H9 (cell line): ENCODE results near the gene NLRX1. TPM values are rescaled to one million over a fixed set of nuclear protein-coding genes. Genes with fewer than 3 reads are reported as not detected.

Experiments used
- DNase-seq: peaks from one replicate; pipeline ENCODE4 v3.0.0-alpha.2; 2017
- H2AFZ ChIP-seq: one replicate; pipeline ENCODE4 v1.6.1; 2013; ENCODE audit warnings: mild to moderate bottlenecking, low read length, control low read depth, moderate library complexity
- H2AK5ac ChIP-seq: 2 replicates; pipeline ENCODE4 v1.6.1; 2013; ENCODE audit warnings: low read length, control low read depth, mixed read lengths; ENCODE audit not compliant: insufficient read length
- H2BK120ac ChIP-seq: one replicate; pipeline ENCODE4 v1.6.1; 2013; ENCODE audit warnings: low read depth, mild to moderate bottlenecking, low read length, control low read depth, inconsistent platforms; ENCODE audit not compliant: poor library complexity, severe bottlenecking
- H2BK12ac ChIP-seq: 2 replicates; pipeline ENCODE4 v1.6.1; 2013; ENCODE audit warnings: low read length, control low read depth, mixed read lengths, low read depth; ENCODE audit not compliant: insufficient read length
- H2BK15ac ChIP-seq: 2 replicates; pipeline ENCODE4 v1.6.1; 2013; ENCODE audit warnings: low read depth, low read length, control low read depth
- H2BK20ac ChIP-seq: one replicate; pipeline ENCODE4 v1.6.1; 2013; ENCODE audit warnings: low read depth, mild to moderate bottlenecking, low read length, control low read depth, inconsistent platforms; ENCODE audit not compliant: poor library complexity, severe bottlenecking
- H2BK5ac ChIP-seq: 2 replicates; pipeline ENCODE4 v1.6.1; 2013; ENCODE audit warnings: low read length, control low read depth, mixed read lengths; ENCODE audit not compliant: insufficient read length
- H3K14ac ChIP-seq: 2 replicates; pipeline ENCODE4 v1.6.1; 2013; ENCODE audit warnings: low read length, control low read depth; ENCODE audit not compliant: insufficient read depth
- H3K18ac ChIP-seq: 2 replicates; pipeline ENCODE4 v1.6.1; 2013; ENCODE audit warnings: low read depth, mild to moderate bottlenecking, mixed read lengths, low read length, control low read depth; ENCODE audit not compliant: insufficient read length
- H3K23ac ChIP-seq: 2 replicates; pipeline ENCODE4 v1.6.1; 2013; ENCODE audit warnings: low read length, control low read depth, mixed read lengths, low read depth; ENCODE audit not compliant: insufficient read length
- H3K23me2 ChIP-seq: 2 replicates; pipeline ENCODE4 v1.6.1; 2013; ENCODE audit warnings: low read depth, mild to moderate bottlenecking, mixed read lengths, low read length, control low read depth; ENCODE audit not compliant: insufficient read length, poor library complexity, severe bottlenecking
- H3K27ac ChIP-seq: 2 replicates; pipeline ENCODE4 v1.5.1; 2013; ENCODE audit warnings: low read length, control low read depth, mixed read lengths, low read depth; ENCODE audit not compliant: insufficient read length
- H3K27me3 ChIP-seq: 2 replicates; pipeline ENCODE4 v1.6.1; 2013; ENCODE audit warnings: low read length, control low read depth, inconsistent platforms; ENCODE audit not compliant: insufficient read depth
- H3K4ac ChIP-seq: 2 replicates; pipeline ENCODE4 v1.6.1; 2013; ENCODE audit warnings: low read depth, mild to moderate bottlenecking, control low read depth, inconsistent platforms, low read length, moderate library complexity
- H3K4me1 ChIP-seq: 2 replicates; pipeline ENCODE4 v1.6.1; 2013; ENCODE audit warnings: low read length, control low read depth, inconsistent platforms; ENCODE audit not compliant: insufficient read depth
- H3K4me2 ChIP-seq: 2 replicates; pipeline ENCODE4 v1.6.1; 2013; ENCODE audit warnings: low read length, control low read depth, mixed read lengths; ENCODE audit not compliant: insufficient read length, insufficient read depth
- H3K56ac ChIP-seq: 2 replicates; pipeline ENCODE4 v1.6.1; 2013; ENCODE audit warnings: low read depth, mild to moderate bottlenecking, mixed read lengths, low read length, control low read depth; ENCODE audit not compliant: insufficient read length
- H3K79me1 ChIP-seq: 2 replicates; pipeline ENCODE4 v1.6.1; 2013; ENCODE audit warnings: low read depth, mild to moderate bottlenecking, moderate library complexity, low read length, control low read depth, inconsistent platforms; ENCODE audit not compliant: insufficient read depth, poor library complexity, severe bottlenecking
- H3K79me2 ChIP-seq: 2 replicates; pipeline ENCODE4 v1.6.1; 2013; ENCODE audit warnings: low read length, control low read depth, inconsistent platforms; ENCODE audit not compliant: insufficient read depth
- H3K9ac ChIP-seq: 2 replicates; pipeline ENCODE4 v1.6.1; 2013; ENCODE audit warnings: low read length, control low read depth, mixed read lengths; ENCODE audit not compliant: insufficient read length; ENCODE audit errors: extremely low read depth
- H3K9me3 ChIP-seq: one replicate; pipeline ENCODE4 v1.6.1; 2013; ENCODE audit warnings: low read depth, low read length, inconsistent platforms; ENCODE audit not compliant: control insufficient read depth
- H3T11ph ChIP-seq: one replicate; pipeline ENCODE4 v1.6.1; 2013; ENCODE audit warnings: mild to moderate bottlenecking, low read length, control low read depth, inconsistent platforms
- H4K20me1 ChIP-seq: one replicate; pipeline ENCODE4 v1.6.1; 2013; ENCODE audit not compliant: control insufficient read depth, insufficient read length, insufficient read depth
- H4K5ac ChIP-seq: 2 replicates; pipeline ENCODE4 v1.6.1; 2013; ENCODE audit warnings: low read depth, mild to moderate bottlenecking, mixed read lengths, low read length, control low read depth; ENCODE audit not compliant: insufficient read length
- H4K8ac ChIP-seq: replicated peaks from 2 replicates; pipeline ENCODE4 v1.6.1; 2013; ENCODE audit warnings: low read length, control low read depth, mixed read lengths, low read depth; ENCODE audit not compliant: insufficient read length
- H4K91ac ChIP-seq: 2 replicates; pipeline ENCODE4 v1.6.1; 2013; ENCODE audit warnings: low read depth, mild to moderate bottlenecking, moderate library complexity, mixed read lengths, low read length, control low read depth; ENCODE audit not compliant: insufficient read length
- H3K27ac Mint-ChIP-seq, 3 experiments: 2 replicates in 2 of 3; 3 replicates in 1 of 3; pipeline ENCODE4 v1.8.0; 2020 to 2021; ENCODE audit warnings: mixed read lengths in 3 of 3, mild to moderate bottlenecking in 1 of 3, moderate library complexity in 1 of 3
- H3K27me3 Mint-ChIP-seq: 2 replicates; pipeline ENCODE4 v1.8.0; 2021; ENCODE audit warnings: low read depth, mild to moderate bottlenecking, moderate library complexity, mixed read lengths
- H3K36me3 Mint-ChIP-seq, 3 experiments: 2 replicates in 2 of 3; 3 replicates in 1 of 3; pipeline ENCODE4 v1.8.0; 2020 to 2021; ENCODE audit warnings: low read depth in 3 of 3, mixed read lengths in 3 of 3; ENCODE audit not compliant: insufficient read depth in 1 of 3
- H3K4me1 Mint-ChIP-seq, 2 experiments: 2 replicates each; pipeline ENCODE4 v1.8.0; 2020; ENCODE audit warnings: mixed read lengths in 2 of 2
- H3K4me3 Mint-ChIP-seq, 2 experiments: 2 replicates in 1 of 2; 3 replicates in 1 of 2; pipeline ENCODE4 v1.8.0; 2020 to 2021; ENCODE audit warnings: mild to moderate bottlenecking in 2 of 2, mixed read lengths in 2 of 2, moderate library complexity in 1 of 2
- H3K9me3 Mint-ChIP-seq, 2 experiments: 2 replicates in 1 of 2; 3 replicates in 1 of 2; pipeline ENCODE4 v1.8.0; 2020; ENCODE audit warnings: mild to moderate bottlenecking in 2 of 2, mixed read lengths in 2 of 2, moderate library complexity in 1 of 2
- WGBS: extraction: QIAGEN DNeasy Blood & Tissue Kit; methylation state at CpG from one replicate; pipeline ENCODE4 v1.1.7; 2013; ENCODE audit warnings: missing lambda C conversion rate, low lambda C conversion rate, mixed read lengths; ENCODE audit not compliant: insufficient read length; ENCODE audit errors: extremely low coverage; 5-methylcytosine and 5-hydroxymethylcytosine counted together
- total RNA-seq: library from RNA; stranded (reverse); gene quantifications from 2 replicates; pipeline ENCODE4 v1.2.1, GENCODE V29; 2021
- TF ChIP-seq, protein P1 (sequence below): fragments of 200-600 bp; sonication (generic); conservative IDR thresholded peaks from 3 replicates; pipeline ENCODE4 v1.8.0; 2021; ENCODE audit warnings: antibody characterized with exemption, mild to moderate bottlenecking

The NLRX1 gene
- total RNA-seq, 1 experiment from 2014 or later = 18.2 TPM

DNA sequence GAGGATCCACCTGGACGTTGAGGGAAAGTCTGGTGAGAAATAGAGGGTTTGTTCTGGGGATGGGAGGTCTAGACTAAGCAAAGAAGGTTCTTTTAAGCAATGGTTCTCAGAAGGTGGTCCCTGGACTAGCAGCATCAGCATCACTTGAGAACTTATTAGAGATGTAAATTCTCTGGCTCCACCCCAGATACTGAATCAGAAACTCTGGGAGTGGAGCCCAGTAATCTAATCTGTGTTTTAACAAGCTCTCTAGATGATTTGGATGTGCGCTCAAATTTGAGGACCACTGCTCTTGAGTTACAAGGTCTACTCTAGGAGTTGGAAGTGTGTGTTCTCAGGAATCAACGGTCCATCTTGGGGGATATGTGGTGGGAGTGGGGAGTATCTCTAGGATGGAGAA lies 23.0 kb upstream of the NLRX1 start:
- Histone ChIP-seq H3K9ac (no peak overlapping the region), H3K4me2 (no peak overlapping the region), H4K91ac (no peak overlapping the region), H2AFZ (no peak overlapping the region), H3K14ac (no peak overlapping the region), H4K20me1 (no peaks in the 10 kb centered on the region), H2BK5ac (no peak overlapping the region), H2BK20ac (no peak overlapping the region), H3K56ac (no peak overlapping the region), H3K27me3 (peaks cover 16% of the 10 kb centered on the region), H2BK12ac (no peak overlapping the region), H3K23me2 (peaks cover 16% of the 10 kb centered on the region), H3K79me1 (no peaks in the 10 kb centered on the region), H3K79me2 (no peaks in the 10 kb centered on the region), H3K18ac (no peak overlapping the region), H3K23ac (no peak overlapping the region), H3K27ac (no peak overlapping the region), H3K9me3 (no peaks in the 10 kb centered on the region), H2BK15ac (no peak overlapping the region), H3K4me1 (no peaks in the 10 kb centered on the region; the same call in 1 of the 2 replicates), H4K8ac (no peak overlapping the region), H4K5ac (no peak overlapping the region), H2BK120ac (no peak overlapping the region), H3T11ph (no peak overlapping the region), H3K4ac (no peak overlapping the region), H2AK5ac (no peak overlapping the region)
- Mint-ChIP-seq H3K9me3 (no peaks in the 10 kb centered on the region), H3K4me1 (peaks cover 19 to 32% of the 10 kb centered on the region in 2 experiments), H3K36me3 (no peaks in the 10 kb centered on the region; a peak in 2 of 7 replicates), H3K27me3 (peaks cover 55% of the 10 kb centered on the region), H3K27ac (no peak overlapping the region; a peak in 1 of 7 replicates), H3K4me3 (no peak overlapping the region)
- WGBS = no CpG with 5 or more reads among the region's 3 CpGs
- DNase-seq = no peak
- TF ChIP-seq, protein P1, sequence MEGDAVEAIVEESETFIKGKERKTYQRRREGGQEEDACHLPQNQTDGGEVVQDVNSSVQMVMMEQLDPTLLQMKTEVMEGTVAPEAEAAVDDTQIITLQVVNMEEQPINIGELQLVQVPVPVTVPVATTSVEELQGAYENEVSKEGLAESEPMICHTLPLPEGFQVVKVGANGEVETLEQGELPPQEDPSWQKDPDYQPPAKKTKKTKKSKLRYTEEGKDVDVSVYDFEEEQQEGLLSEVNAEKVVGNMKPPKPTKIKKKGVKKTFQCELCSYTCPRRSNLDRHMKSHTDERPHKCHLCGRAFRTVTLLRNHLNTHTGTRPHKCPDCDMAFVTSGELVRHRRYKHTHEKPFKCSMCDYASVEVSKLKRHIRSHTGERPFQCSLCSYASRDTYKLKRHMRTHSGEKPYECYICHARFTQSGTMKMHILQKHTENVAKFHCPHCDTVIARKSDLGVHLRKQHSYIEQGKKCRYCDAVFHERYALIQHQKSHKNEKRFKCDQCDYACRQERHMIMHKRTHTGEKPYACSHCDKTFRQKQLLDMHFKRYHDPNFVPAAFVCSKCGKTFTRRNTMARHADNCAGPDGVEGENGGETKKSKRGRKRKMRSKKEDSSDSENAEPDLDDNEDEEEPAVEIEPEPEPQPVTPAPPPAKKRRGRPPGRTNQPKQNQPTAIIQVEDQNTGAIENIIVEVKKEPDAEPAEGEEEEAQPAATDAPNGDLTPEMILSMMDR = no peak
